ENCODE results near the gene ADRA2C. TPM values are rescaled to one million over a fixed set of nuclear protein-coding genes. Genes with fewer than 3 reads are reported as not detected.
A peak's percentile ranks its signal among the peaks of the same experiment; 100 is the strongest.

Gene ADRA2C
- total RNA-seq: 1 to 10 TPM in 2 of 4 donors, under 1 TPM in 1, not detected in 1; 0.96 to 1.6 (median 1.1) TPM

DNA sequence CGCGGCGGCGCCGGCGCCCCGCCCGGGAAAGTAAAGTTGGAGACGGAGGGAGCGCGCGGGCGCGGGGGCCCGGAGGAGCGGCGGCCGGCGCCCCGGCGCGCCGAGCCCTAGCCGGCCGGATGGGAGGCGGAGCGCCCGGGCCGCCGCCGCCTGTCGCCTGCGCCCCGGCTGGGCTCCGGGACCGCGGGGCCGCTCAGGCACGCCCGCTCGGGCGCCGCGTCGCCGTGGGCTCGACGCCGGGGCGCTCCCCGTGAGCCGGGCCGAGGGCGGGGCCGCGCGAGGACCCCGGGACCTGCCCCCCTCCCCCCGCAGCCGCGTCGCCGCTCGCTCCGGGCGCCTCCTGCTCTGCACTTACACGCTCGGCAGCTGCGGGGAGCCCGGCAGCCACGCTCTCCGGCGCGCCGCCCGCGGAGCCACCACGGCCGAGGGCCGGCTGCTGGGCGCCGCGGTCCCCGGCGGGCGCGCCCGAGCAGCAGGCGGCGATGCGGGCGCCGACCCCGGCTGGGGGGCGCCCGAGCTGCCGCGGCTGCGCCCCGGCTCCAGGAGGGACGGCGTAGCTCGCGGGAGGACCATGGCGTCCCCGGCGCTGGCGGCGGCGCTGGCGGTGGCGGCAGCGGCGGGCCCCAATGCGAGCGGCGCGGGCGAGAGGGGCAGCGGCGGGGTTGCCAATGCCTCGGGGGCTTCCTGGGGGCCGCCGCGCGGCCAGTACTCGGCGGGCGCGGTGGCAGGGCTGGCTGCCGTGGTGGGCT, at the start of gene ADRA2C:
Gene ADRA2C (plus strand): TSS at position 350 of the 749 bp plus-strand sequence. CDS start 222 bp downstream, at position 572.
- no peak for DNase-seq

DNA sequence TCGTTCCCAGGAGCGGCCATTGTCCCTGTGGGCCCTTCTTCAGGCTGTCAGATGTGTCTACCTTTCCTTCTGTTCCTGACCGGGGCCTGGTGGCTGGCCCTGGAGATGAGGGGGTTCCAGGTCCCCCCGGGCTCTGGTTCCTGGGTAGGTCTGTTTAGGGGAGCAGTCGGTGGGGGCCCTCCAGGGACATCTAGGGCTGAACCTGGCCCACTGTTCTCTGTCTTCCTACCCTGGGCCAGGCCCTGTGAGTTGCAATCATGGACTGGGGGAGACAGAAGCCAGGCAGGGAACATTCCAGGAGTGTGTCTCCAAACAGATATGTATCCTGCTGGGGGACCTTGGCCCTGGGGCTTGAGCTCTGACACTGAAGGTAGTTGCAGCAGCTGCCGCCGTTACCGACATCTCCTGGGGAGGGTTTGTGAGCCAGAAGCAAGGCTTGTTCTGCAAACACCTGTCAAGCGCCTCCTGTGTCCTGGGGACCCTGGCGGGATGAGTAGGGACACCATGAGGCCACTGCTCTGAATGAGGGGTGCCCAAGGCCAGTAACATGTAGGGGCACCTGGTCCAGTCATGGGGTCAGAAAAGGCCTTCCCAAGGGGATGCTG, 49.5 kb upstream of the ADRA2C start:
- intact Hi-C loops (cut with DNase I; ENCODE audit: low total_unique reads): no loop called here
- in situ Hi-C loops (cut with MboI; ENCODE audit: low pct_ligation_motif_present in 1 of 4, low pct_unique_long_range_greater_than_20kb in 1 of 4, low sequenced_read_pairs in 3 of 4): no loop called here

More for the DNA sequence above, at the start of gene ADRA2C:
- Histone ChIP-seq H3K4me3 (peak within 1 kb of the TSS in 2 of 4 donors; percentile 32 to 36), H3K4me1 (peaks cover 0 to 8% (median 4%) of the 10 kb centered on the region in 4 donors), H3K27ac (peak within 1 kb of the TSS in 1 of 4 donors; percentile 16), H3K9me3 (no peaks in the 10 kb centered on the region), H3K36me3 (no peaks in the 10 kb centered on the region), H3K27me3 (peaks cover 57% of the 10 kb centered on the region)
- 5% methylated on average over 44 of the region's 131 CpGs; no CpG with 5 or more reads in 1 of the 2 donors for WGBS, 2 donors (ENCODE audit: low coverage in 1 of 2)
- TF ChIP-seq, protein P1, sequence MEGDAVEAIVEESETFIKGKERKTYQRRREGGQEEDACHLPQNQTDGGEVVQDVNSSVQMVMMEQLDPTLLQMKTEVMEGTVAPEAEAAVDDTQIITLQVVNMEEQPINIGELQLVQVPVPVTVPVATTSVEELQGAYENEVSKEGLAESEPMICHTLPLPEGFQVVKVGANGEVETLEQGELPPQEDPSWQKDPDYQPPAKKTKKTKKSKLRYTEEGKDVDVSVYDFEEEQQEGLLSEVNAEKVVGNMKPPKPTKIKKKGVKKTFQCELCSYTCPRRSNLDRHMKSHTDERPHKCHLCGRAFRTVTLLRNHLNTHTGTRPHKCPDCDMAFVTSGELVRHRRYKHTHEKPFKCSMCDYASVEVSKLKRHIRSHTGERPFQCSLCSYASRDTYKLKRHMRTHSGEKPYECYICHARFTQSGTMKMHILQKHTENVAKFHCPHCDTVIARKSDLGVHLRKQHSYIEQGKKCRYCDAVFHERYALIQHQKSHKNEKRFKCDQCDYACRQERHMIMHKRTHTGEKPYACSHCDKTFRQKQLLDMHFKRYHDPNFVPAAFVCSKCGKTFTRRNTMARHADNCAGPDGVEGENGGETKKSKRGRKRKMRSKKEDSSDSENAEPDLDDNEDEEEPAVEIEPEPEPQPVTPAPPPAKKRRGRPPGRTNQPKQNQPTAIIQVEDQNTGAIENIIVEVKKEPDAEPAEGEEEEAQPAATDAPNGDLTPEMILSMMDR (IDR thresholded peaks at IDR 0.05): no peak
- TF ChIP-seq EP300 (IDR thresholded peaks at IDR 0.05; ENCODE audit: low read depth): no peak
- no peak for TF ChIP-seq POLR2A (IDR thresholded peaks at IDR 0.05)
- no peak for TF ChIP-seq POLR2AphosphoS5 (IDR thresholded peaks at IDR 0.05)
- in situ Hi-C loops (cut with MboI; ENCODE audit: low pct_ligation_motif_present in 1 of 4, low pct_unique_long_range_greater_than_20kb in 1 of 4, low sequenced_read_pairs in 3 of 4) (no loop called here), intact Hi-C loops (cut with DNase I; ENCODE audit: low total_unique reads) (no loop called here)

DNA sequence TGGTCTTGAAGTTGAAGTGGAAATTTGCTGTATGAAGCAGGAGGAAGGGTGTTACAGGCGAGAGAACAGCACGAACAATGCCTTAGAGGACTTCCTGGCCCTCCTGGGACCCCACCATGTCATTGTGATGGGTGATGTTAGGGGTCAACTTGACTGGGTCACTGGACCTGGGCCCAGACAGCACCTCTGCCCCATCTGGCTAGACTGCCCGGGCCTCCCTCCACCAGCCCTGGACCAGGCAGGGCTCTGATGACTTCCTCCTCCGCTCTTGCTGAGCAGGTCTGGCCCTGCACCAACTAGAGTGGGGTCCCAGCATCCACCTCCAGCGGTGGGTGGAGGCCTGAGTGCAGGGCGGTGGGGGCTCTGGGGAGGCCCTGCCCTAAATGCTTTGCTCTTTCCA, 48.9 kb upstream of the ADRA2C start:
- no peaks in the 10 kb centered on the region for H3K36me3 ChIP-seq
- H3K27me3 ChIP-seq: peaks cover 25% of the 10 kb centered on the region
- H3K9me3 ChIP-seq: peaks cover 0 to 5% of the 10 kb centered on the region in 2 donors

More for the DNA sequence above, 49.5 kb upstream of the ADRA2C start:
- TF ChIP-seq EP300 (IDR thresholded peaks at IDR 0.05; ENCODE audit: low read depth) (no peak), POLR2AphosphoS5 (IDR thresholded peaks at IDR 0.05) (no peak), POLR2A (IDR thresholded peaks at IDR 0.05) (no peak)
- TF ChIP-seq, protein P1 (IDR thresholded peaks at IDR 0.05): no peak
- Histone ChIP-seq H3K4me1 (no peaks in the 10 kb centered on the region), H3K9me3 (peaks cover 0 to 5% of the 10 kb centered on the region in 2 donors), H3K4me3 (no peak overlapping the region), H3K36me3 (no peaks in the 10 kb centered on the region), H3K27ac (no peak overlapping the region), H3K27me3 (peaks cover 23% of the 10 kb centered on the region)
- 82% methylated on average over 10 of the region's 10 CpGs; no CpG with 5 or more reads in 1 of the 2 donors for WGBS, 2 donors (ENCODE audit: low coverage in 1 of 2)
- DNase-seq: no peak

DNA sequence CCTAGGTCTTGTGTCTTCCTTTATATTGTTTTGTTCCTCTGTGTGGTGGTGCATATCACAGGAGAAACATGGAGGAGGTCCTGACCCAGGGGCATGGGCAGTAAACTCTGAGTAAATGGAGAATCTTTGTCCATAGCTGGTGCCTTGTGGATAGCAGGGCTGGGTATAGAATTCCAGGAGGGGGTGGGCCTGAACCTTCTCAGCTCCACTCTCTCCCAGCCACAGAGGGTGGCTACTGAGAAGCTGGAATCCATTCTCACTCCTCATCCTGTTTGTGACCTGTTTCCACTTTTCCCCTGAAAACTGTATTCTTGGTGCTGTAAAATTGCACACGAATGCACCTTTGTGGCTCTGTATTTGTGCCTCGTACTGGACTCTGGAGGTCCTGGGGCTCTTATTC, 47.7 kb upstream of the ADRA2C start:
- TF ChIP-seq POLR2AphosphoS5 (IDR thresholded peaks at IDR 0.05): no peak
- Histone ChIP-seq H3K4me3 (no peak overlapping the region), H3K9me3 (peaks cover 0 to 5% of the 10 kb centered on the region in 2 donors), H3K36me3 (no peaks in the 10 kb centered on the region), H3K4me1 (no peaks in the 10 kb centered on the region), H3K27me3 (peaks cover 35% of the 10 kb centered on the region), H3K27ac (no peak overlapping the region)
- 79 to 92% methylated on average over 2 of the region's 2 CpGs for WGBS, 2 donors (ENCODE audit: low coverage in 1 of 2)
- intact Hi-C loops (cut with DNase I; ENCODE audit: low total_unique reads): no loop called here
- no peak for DNase-seq
- in situ Hi-C loops (cut with MboI; ENCODE audit: low pct_ligation_motif_present in 1 of 4, low pct_unique_long_range_greater_than_20kb in 1 of 4, low sequenced_read_pairs in 3 of 4): no loop called here

More for the DNA sequence above, 48.9 kb upstream of the ADRA2C start:
- no peak overlapping the region for H3K4me3 ChIP-seq
- in situ Hi-C loops (cut with MboI; ENCODE audit: low pct_ligation_motif_present in 1 of 4, low pct_unique_long_range_greater_than_20kb in 1 of 4, low sequenced_read_pairs in 3 of 4) (no loop called here), intact Hi-C loops (cut with DNase I; ENCODE audit: low total_unique reads) (no loop called here)
- 71% methylated on average over 6 of the region's 6 CpGs; no CpG with 5 or more reads in 1 of the 2 donors for WGBS, 2 donors (ENCODE audit: low coverage in 1 of 2)
- H3K4me1 ChIP-seq: no peaks in the 10 kb centered on the region
- no peak overlapping the region for H3K27ac ChIP-seq
- DNase-seq: no peak
- TF ChIP-seq POLR2AphosphoS5 (IDR thresholded peaks at IDR 0.05) (no peak), EP300 (IDR thresholded peaks at IDR 0.05; ENCODE audit: low read depth) (no peak), POLR2A (IDR thresholded peaks at IDR 0.05) (no peak)
- TF ChIP-seq, protein P1 (IDR thresholded peaks at IDR 0.05): no peak
